ENCODE measurements around the gene THADA. TPM values are rescaled to one million over a fixed set of nuclear protein-coding genes. Genes with fewer than 3 reads are reported as not detected.
A peak's percentile ranks its signal among the peaks of the same experiment; 100 is the strongest.

The THADA gene
- total and polyA plus RNA-seq, 2 experiments from 2014 or later: 10.8 to 18.8 TPM

DNA sequence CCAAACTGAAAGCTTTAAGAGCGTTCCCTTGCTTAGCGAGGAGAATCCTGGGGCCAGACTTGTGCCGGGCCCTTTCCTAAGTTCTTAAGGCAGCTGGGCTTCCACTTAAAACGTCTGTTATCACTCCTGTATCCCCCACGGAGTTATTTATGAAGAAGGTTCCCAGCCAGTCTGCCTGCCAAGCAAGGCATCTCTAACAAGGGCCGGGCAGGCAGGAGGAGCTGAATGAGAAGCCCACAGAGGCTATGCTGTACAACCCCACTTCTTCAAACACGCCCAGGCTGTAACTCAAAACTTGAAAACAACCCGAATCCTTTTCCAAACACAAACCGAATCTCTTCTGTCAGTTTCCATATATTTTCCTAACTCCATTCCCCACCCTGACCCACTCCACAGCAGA lies 330.4 kb downstream of the THADA start:
- no peak overlapping the region for H2AFZ ChIP-seq
- no peaks in the 10 kb centered on the region for H3K27me3 ChIP-seq
- no peaks in the 10 kb centered on the region for H3K9me3 ChIP-seq (ENCODE audit: low read depth)
- no peaks in the 10 kb centered on the region for H3K9me2 ChIP-seq (replicated peaks; ENCODE audit: insufficient read depth)
- H3K4me2 ChIP-seq: peak overlapping the region; percentile 26
- no peak for TF ChIP-seq EZH2phosphoT487 (IDR thresholded peaks at IDR 0.05; ENCODE audit: low read depth, severe bottlenecking, unreplicated experiment)
- TF ChIP-seq EZH2 (IDR thresholded peaks at IDR 0.05; ENCODE audit: borderline replicate concordance): no peak
- TF ChIP-seq, protein P1, sequence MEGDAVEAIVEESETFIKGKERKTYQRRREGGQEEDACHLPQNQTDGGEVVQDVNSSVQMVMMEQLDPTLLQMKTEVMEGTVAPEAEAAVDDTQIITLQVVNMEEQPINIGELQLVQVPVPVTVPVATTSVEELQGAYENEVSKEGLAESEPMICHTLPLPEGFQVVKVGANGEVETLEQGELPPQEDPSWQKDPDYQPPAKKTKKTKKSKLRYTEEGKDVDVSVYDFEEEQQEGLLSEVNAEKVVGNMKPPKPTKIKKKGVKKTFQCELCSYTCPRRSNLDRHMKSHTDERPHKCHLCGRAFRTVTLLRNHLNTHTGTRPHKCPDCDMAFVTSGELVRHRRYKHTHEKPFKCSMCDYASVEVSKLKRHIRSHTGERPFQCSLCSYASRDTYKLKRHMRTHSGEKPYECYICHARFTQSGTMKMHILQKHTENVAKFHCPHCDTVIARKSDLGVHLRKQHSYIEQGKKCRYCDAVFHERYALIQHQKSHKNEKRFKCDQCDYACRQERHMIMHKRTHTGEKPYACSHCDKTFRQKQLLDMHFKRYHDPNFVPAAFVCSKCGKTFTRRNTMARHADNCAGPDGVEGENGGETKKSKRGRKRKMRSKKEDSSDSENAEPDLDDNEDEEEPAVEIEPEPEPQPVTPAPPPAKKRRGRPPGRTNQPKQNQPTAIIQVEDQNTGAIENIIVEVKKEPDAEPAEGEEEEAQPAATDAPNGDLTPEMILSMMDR (IDR thresholded peaks at IDR 0.05; ENCODE audit: poor library complexity): no peak
- no peak overlapping the region for H3K4me3 ChIP-seq
- H3K36me3 ChIP-seq (replicated peaks; ENCODE audit: insufficient read depth, low read depth): no peaks in the 10 kb centered on the region
- H3K27ac ChIP-seq: peak overlapping the region; percentile 65
- no peaks in the 10 kb centered on the region for H4K20me1 ChIP-seq (ENCODE audit: insufficient read depth, poor library complexity, severe bottlenecking)
- peaks cover 35% of the 10 kb centered on the region for H3K4me1 ChIP-seq (ENCODE audit: insufficient read depth)
- WGBS (ENCODE audit: low lambda C conversion rate, missing lambda C conversion rate): 42% methylated on average over 9 of the region's 9 CpGs
- DNase-seq (ENCODE audit: low spot score): no peak
- no peaks in the 10 kb centered on the region for H3K79me2 ChIP-seq

DNA sequence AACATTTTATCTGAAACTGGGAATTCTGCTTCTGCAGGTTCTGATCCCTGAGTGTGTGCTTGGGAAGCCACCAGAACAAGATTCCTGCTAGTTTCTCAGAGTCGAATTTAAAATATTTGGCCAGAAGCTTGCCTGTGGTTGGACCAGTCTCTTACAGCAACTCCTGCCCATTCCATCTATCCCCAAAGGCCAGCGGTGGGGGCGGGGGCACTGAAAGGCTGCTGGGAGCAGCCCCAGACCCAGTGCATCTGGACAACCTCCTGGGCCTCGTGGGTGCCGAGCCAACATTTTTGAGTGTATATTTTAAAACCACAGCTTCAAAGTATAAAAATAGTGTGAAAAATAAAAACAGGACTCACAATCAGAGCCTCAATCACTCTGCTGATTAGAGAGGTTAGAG lies 330.8 kb downstream of the THADA start:
- no peak overlapping the region for H2AFZ ChIP-seq

DNA sequence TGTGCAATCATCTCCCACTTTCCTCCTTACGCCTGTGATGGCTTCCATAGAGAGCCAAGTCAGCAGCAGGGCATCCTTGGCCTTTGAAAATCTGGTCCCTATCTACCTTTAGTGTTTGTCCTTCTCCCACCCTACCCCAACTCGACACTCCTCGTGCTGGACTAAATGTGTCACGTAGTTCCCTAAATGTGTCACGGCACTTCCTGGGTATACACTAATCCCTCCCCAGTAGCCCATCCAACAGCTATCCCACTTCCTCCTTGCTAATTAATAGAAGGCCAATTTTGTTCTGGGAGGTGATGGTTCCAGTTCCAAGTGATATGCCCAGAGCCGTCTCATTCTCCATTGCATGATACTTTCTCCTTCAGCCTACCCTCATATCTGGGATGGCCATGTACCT lies 332.9 kb downstream of the THADA start:
- Histone ChIP-seq H2AFZ (no peak overlapping the region), H3K9me3 (ENCODE audit: low read depth) (no peaks in the 10 kb centered on the region), H3K4me3 (no peak overlapping the region), H3K79me2 (no peaks in the 10 kb centered on the region), H3K36me3 (replicated peaks; ENCODE audit: insufficient read depth, low read depth) (no peaks in the 10 kb centered on the region), H3K9me2 (replicated peaks; ENCODE audit: insufficient read depth) (no peaks in the 10 kb centered on the region), H3K27me3 (no peaks in the 10 kb centered on the region), H3K4me1 (ENCODE audit: insufficient read depth) (peaks cover 12% of the 10 kb centered on the region), H3K27ac (no peak overlapping the region), H4K20me1 (ENCODE audit: insufficient read depth, poor library complexity, severe bottlenecking) (no peaks in the 10 kb centered on the region), H3K4me2 (no peak overlapping the region)
- over 99% methylated on average over 6 of the region's 6 CpGs for WGBS (ENCODE audit: low lambda C conversion rate, missing lambda C conversion rate)
- DNase-seq (ENCODE audit: low spot score): no peak
- TF ChIP-seq EZH2 (IDR thresholded peaks at IDR 0.05; ENCODE audit: borderline replicate concordance) (no peak), EZH2phosphoT487 (IDR thresholded peaks at IDR 0.05; ENCODE audit: low read depth, severe bottlenecking, unreplicated experiment) (no peak)
- TF ChIP-seq, protein P1 (IDR thresholded peaks at IDR 0.05; ENCODE audit: poor library complexity): no peak

More for the DNA sequence above, 330.8 kb downstream of the THADA start:
- WGBS (ENCODE audit: low lambda C conversion rate, missing lambda C conversion rate): 59% methylated on average over 5 of the region's 5 CpGs
- no peak for DNase-seq (ENCODE audit: low spot score)
- no peaks in the 10 kb centered on the region for H3K9me3 ChIP-seq (ENCODE audit: low read depth)
- H3K79me2 ChIP-seq: no peaks in the 10 kb centered on the region
- H3K9me2 ChIP-seq (replicated peaks; ENCODE audit: insufficient read depth): no peaks in the 10 kb centered on the region
- H3K27ac ChIP-seq: peak overlapping the region; percentile 65
- H3K4me3 ChIP-seq: no peak overlapping the region
- no peaks in the 10 kb centered on the region for H3K36me3 ChIP-seq (replicated peaks; ENCODE audit: insufficient read depth, low read depth)
- no peaks in the 10 kb centered on the region for H4K20me1 ChIP-seq (ENCODE audit: insufficient read depth, poor library complexity, severe bottlenecking)
- no peak for TF ChIP-seq EZH2phosphoT487 (IDR thresholded peaks at IDR 0.05; ENCODE audit: low read depth, severe bottlenecking, unreplicated experiment)
- H3K4me2 ChIP-seq: peak overlapping the region; percentile 26
- H3K4me1 ChIP-seq (ENCODE audit: insufficient read depth): peaks cover 32% of the 10 kb centered on the region
- no peaks in the 10 kb centered on the region for H3K27me3 ChIP-seq

DNA sequence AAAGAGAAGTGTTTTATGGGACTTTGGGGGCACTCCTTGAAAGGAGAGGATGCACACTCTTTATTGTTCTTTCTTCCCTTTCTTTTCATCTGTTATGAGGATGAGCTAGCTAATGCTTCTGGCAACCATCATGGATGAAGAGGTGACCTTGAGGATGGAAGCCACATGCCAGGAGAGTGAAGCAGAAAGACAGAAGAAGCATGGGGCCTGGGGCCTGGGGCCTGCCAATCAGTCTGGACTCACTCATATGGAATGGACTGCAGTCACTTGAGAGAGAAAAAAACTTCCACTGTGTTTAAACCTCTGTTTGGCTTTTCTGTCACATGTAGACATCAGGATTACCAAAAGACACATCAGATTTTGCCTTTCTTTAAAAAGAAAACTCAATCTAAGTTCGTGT lies 333.6 kb downstream of the THADA start:
- TF ChIP-seq EZH2 (IDR thresholded peaks at IDR 0.05; ENCODE audit: borderline replicate concordance) (no peak), EZH2phosphoT487 (IDR thresholded peaks at IDR 0.05; ENCODE audit: low read depth, severe bottlenecking, unreplicated experiment) (no peak)
- TF ChIP-seq, protein P1 (IDR thresholded peaks at IDR 0.05; ENCODE audit: poor library complexity): no peak
- WGBS (ENCODE audit: low lambda C conversion rate, missing lambda C conversion rate): 76% methylated on average over 1 of the region's 1 CpG
- Histone ChIP-seq H3K4me3 (no peak overlapping the region), H3K27me3 (no peaks in the 10 kb centered on the region), H3K4me2 (no peak overlapping the region), H3K9me3 (ENCODE audit: low read depth) (no peaks in the 10 kb centered on the region), H3K27ac (no peak overlapping the region), H4K20me1 (ENCODE audit: insufficient read depth, poor library complexity, severe bottlenecking) (no peaks in the 10 kb centered on the region), H3K79me2 (no peaks in the 10 kb centered on the region), H3K4me1 (ENCODE audit: insufficient read depth) (peaks cover 10% of the 10 kb centered on the region), H3K36me3 (replicated peaks; ENCODE audit: insufficient read depth, low read depth) (no peaks in the 10 kb centered on the region), H2AFZ (no peak overlapping the region), H3K9me2 (replicated peaks; ENCODE audit: insufficient read depth) (no peaks in the 10 kb centered on the region)
- no peak for DNase-seq (ENCODE audit: low spot score)

All from hepatocyte (in vitro differentiated cells).